A673 (cell line): ENCODE data around the gene RP9. TPM values are rescaled to one million over a fixed set of nuclear protein-coding genes. Genes with fewer than 3 reads are reported as not detected.
"Not testable (repeated sequence)": the region's sequence is repeated elsewhere in the genome, so short reads cannot be mapped to it uniquely, and the experiment has no call there.

Source experiments
- BruUV-seq: library from RNA; stranded (reverse); fragments of 400-500 nt; replicated peaks from 2 replicates; lab custom pipeline; 2021; lab: Mats Ljungman, UMichigan
- CTCF ChIA-PET: fragments of 300-600 bp; sonication (Branson Sonifier 250); formaldehyde crosslinking; loops from one replicate; lab custom pipeline; 2022; ENCODE audit warnings: antibody characterized with exemption; lab: Charles Lee
- POLR2A ChIA-PET: fragments of 300-600 bp; sonication (Branson Sonifier 250); formaldehyde crosslinking; loops from one replicate; lab custom pipeline; 2022; ENCODE audit warnings: antibody characterized with exemption; ENCODE audit not compliant: low non-redundant PET; lab: Charles Lee
- DNase-seq: peaks from one replicate; pipeline ENCODE4 v3.0.0-alpha.2; 2015; ENCODE audit warnings: low spot score
- H3K27ac ChIP-seq: fragments of 200-600 bp; sonication (generic); 2 replicates; pipeline ENCODE4 v1.5.1; 2016; ENCODE audit warnings: mixed run types, low read depth, mild to moderate bottlenecking, mixed read lengths, antibody characterized with exemption, low read length; ENCODE audit not compliant: poor library complexity, severe bottlenecking
- H3K27me3 ChIP-seq: fragments of 200-600 bp; sonication (generic); replicated peaks from 2 replicates; pipeline ENCODE4 v1.6.1; 2017; ENCODE audit warnings: mixed run types, low read depth, mild to moderate bottlenecking, mixed read lengths, antibody characterized with exemption, low read length; ENCODE audit not compliant: insufficient read depth, poor library complexity
- H3K36me3 ChIP-seq: fragments of 200-600 bp; sonication (generic); 2 replicates; pipeline ENCODE4 v1.6.1; 2016; ENCODE audit warnings: mixed run types, mild to moderate bottlenecking, mixed read lengths, antibody characterized with exemption, low read length; ENCODE audit not compliant: insufficient read depth, poor library complexity, severe bottlenecking
- H3K4me1 ChIP-seq: fragments of 200-600 bp; sonication (generic); 2 replicates; pipeline ENCODE4 v1.6.1; 2017; ENCODE audit warnings: mixed run types, mild to moderate bottlenecking, mixed read lengths, antibody characterized with exemption, low read length; ENCODE audit not compliant: insufficient read depth, poor library complexity, severe bottlenecking
- H3K4me3 ChIP-seq: fragments of 200-600 bp; sonication (generic); 2 replicates; pipeline ENCODE4 v1.5.1; 2016; ENCODE audit warnings: low read depth, mixed run types, mild to moderate bottlenecking, mixed read lengths, low read length; ENCODE audit not compliant: poor library complexity, severe bottlenecking
- H3K9me3 ChIP-seq: fragments of 200-600 bp; sonication (generic); 2 replicates; pipeline ENCODE4 v1.6.1; 2016; ENCODE audit warnings: mixed run types, low read depth, mild to moderate bottlenecking, mixed read lengths, antibody characterized with exemption, low read length; ENCODE audit not compliant: poor library complexity, severe bottlenecking
- EZH2 ChIP-seq: fragments of 200-600 bp; sonication (generic); IDR thresholded peaks from 2 replicates; pipeline ENCODE4 v1.6.1; 2017; ENCODE audit warnings: borderline replicate concordance, low read depth, mild to moderate bottlenecking, mixed read lengths, antibody characterized with exemption, low read length; ENCODE audit not compliant: poor library complexity, severe bottlenecking
- intact Hi-C: fragments of 100-400 bp; cut with micrococcal nuclease; formaldehyde crosslinking; loops from one replicate; pipeline ENCODE4 v1.10.0; 2022; ENCODE audit not compliant: unreplicated experiment
- total RNA-seq: library from RNA; stranded (reverse); gene quantifications from 2 replicates; pipeline ENCODE4 v1.2.3, GENCODE V29; 2021
- TF ChIP-seq, protein P1 (sequence below): fragments of 300-800, 200-600 bp; sonication (generic); conservative IDR thresholded peaks from 2 replicates; pipeline ENCODE4 v1.5.1; 2017; ENCODE audit warnings: low read depth, mild to moderate bottlenecking, antibody characterized with exemption, low read length, moderate library complexity, mixed read lengths

The RP9 gene
- total RNA-seq, 1 experiment from 2014 or later = 29.5 TPM

DNA sequence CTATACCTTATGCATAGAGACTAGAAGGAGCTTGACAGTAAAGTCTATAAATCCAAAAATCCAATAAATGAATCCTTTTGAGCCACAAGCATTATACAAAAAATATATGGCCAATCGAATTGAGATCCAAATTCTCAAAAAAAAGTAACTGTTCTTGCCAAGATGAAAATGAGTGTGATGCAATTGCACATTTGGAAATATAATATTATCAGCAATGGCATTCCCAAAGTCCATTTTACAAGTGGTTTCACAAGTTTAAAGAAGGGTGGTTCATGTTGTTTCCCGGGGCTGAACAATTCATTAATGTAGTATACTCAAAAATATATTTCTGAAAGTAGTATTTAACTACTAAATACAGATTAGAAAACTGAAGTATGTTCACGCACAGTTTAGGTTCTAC is 7.3 kb downstream of the RP9 start:
- CTCF ChIA-PET = no interaction called here
- no peak overlapping the region for H3K4me3 ChIP-seq
- H3K9me3 ChIP-seq = no peaks in the 10 kb centered on the region
- no peak for DNase-seq
- BruUV-seq = no TSS peak
- no peaks in the 10 kb centered on the region for H3K4me1 ChIP-seq
- H3K27ac ChIP-seq = no peak overlapping the region
- POLR2A ChIA-PET = no interaction called here
- intact Hi-C loops = no loop called here
- TF ChIP-seq, protein P1, sequence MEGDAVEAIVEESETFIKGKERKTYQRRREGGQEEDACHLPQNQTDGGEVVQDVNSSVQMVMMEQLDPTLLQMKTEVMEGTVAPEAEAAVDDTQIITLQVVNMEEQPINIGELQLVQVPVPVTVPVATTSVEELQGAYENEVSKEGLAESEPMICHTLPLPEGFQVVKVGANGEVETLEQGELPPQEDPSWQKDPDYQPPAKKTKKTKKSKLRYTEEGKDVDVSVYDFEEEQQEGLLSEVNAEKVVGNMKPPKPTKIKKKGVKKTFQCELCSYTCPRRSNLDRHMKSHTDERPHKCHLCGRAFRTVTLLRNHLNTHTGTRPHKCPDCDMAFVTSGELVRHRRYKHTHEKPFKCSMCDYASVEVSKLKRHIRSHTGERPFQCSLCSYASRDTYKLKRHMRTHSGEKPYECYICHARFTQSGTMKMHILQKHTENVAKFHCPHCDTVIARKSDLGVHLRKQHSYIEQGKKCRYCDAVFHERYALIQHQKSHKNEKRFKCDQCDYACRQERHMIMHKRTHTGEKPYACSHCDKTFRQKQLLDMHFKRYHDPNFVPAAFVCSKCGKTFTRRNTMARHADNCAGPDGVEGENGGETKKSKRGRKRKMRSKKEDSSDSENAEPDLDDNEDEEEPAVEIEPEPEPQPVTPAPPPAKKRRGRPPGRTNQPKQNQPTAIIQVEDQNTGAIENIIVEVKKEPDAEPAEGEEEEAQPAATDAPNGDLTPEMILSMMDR = no peak
- no peak for TF ChIP-seq EZH2
- H3K36me3 ChIP-seq = peaks cover 53% of the 10 kb centered on the region
- H3K27me3 ChIP-seq = no peaks in the 10 kb centered on the region

DNA sequence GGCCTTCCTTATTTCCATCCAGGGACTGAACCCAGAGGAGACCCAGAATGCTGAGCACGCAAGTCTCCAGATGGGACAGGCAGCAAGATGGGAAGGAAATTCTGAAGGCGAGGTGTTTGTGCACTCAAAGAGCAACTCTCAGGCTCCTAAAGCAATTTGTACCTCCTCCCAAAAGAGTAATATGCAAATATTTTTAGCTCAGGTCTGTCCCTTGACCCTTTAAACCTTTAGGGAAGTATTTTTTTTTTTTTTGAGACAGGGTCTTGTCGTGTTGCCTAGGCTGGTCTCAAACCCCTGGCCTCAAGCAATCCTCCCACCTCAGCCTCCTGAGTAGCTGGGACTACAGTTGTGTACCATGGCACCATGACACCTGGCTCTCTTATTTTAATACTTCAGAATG is 8.4 kb downstream of the RP9 start:
- no peak for DNase-seq
- no TSS peak for BruUV-seq
- CTCF ChIA-PET = no interaction called here
- Histone ChIP-seq H3K9me3 (no peaks in the 10 kb centered on the region), H3K4me1 (no peaks in the 10 kb centered on the region), H3K4me3 (no peak overlapping the region), H3K27ac (no peak overlapping the region), H3K36me3 (peaks cover 65% of the 10 kb centered on the region), H3K27me3 (no peaks in the 10 kb centered on the region)
- intact Hi-C loops = no loop called here
- POLR2A ChIA-PET = no interaction called here
- no peak for TF ChIP-seq EZH2
- TF ChIP-seq, protein P1 = no peak

DNA sequence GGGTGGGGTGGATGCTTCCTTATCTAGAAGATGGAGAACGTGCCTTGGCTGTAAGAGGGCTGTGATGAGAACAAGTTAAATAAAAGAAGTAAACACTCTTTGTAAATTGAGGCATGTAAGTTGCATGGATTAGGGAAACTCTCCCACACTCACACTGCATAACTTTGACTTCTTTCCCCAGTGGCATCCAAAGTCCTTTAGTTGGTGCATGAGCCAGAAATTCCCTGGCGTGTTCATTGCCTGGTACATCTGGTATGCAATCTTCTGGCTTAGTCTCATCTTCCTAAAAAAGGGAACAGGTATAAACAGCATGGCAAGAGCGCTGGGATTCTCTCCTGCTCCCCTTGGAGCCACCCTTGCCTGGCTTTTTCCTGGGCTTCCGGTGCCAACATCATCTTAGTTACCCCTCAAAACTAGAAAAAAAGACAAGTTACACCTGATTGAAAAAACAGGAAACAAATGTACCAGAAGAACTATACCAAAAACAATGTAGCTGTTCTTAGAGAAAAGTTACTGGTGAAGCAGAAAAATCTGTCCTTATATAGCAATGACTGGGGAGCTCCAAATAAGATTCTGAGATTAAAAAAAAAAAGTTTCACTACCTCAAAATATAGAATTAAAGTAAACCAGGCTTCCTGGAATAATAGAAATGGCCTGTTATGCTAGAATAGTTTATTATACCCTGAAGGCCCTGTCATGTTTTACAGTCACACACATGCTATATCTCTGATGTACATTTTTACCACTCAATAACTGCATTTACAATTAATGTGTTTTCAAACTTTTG is 9.9 kb downstream of the RP9 start:
- intact Hi-C loops = no loop called here
- ChIA-PET POLR2A (no interaction called here), CTCF (interaction anchor here (0.6 to 1.1 kb wide), 2 partner anchors 9 to 10 kb away, joined by 3 to 5 read pairs; partner anchors contain the start of gene RP9)
- Histone ChIP-seq H3K27me3 (no peaks in the 10 kb centered on the region), H3K4me3 (no peak overlapping the region), H3K27ac (no peak overlapping the region), H3K9me3 (no peaks in the 10 kb centered on the region), H3K4me1 (no peaks in the 10 kb centered on the region), H3K36me3 (peaks cover 73% of the 10 kb centered on the region)
- DNase-seq = no peak
- no TSS peak for BruUV-seq
- TF ChIP-seq EZH2 = no peak
- TF ChIP-seq, protein P1 = no peak

DNA sequence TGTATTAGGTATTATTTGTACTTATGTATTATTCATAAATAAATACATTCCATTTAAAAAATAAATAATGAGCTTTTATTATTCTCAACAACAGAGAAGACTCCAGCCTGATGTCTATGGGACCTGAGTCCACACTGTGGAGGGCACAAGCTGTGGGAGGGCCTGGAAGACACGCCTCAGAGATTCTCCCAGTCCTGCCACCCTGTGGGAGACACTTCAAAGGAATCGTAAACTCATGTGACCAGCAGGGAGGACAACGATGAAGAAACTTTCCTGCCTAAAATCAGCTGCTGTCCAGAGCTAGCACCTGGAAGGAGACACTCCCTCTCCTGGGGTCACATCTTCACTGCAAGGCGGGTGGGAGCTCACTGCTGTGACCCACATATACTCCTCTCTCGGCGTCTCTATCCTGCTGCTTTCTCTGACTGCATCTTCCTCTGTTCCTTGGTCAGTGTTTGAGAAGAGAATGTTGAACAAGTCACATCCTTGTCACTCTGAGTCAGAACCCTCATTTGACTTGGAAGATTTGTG is 14.4 kb downstream of the RP9 start:
- H3K4me1 ChIP-seq, intact Hi-C loops, H3K4me3 ChIP-seq, POLR2A ChIA-PET, H3K27ac ChIP-seq, H3K9me3 ChIP-seq, DNase-seq, H3K27me3 ChIP-seq, CTCF ChIA-PET: not testable (repeated sequence)
- TSS peak; percentile 90 for BruUV-seq
- H3K36me3 ChIP-seq = peaks cover 54% of the 10 kb centered on the region
